Upper lobe of left lung (tissue), 6 donors: Measurements from ENCODE around the gene ELAC1. TPM values are rescaled to one million over a fixed set of nuclear protein-coding genes. Genes with fewer than 3 reads are reported as not detected.

Source experiments
- ATAC-seq, 2 donors: fragments of 200-7000 bp; cut with Tn5 transposase; one replicate each; pipeline ENCODE4 v1.9.1; 2022; ENCODE audit warnings: mild to moderate bottlenecking in 2 of 2, moderate library complexity in 2 of 2; ENCODE audit not compliant: low FRiP score in 2 of 2
- DNase-seq, 2 donors: peaks; one replicate each; pipeline ENCODE4 v3.0.0-alpha.2; 2019 to 2020
- H3K27ac ChIP-seq, 4 donors: fragments of 200-600 bp; sonication (generic); one replicate each; pipeline ENCODE4 v1.5.1; 2016 to 2019
- H3K27me3 ChIP-seq, 4 donors: fragments of 200-600 bp; sonication (generic); one replicate each; pipeline ENCODE4 v1.5.1; 2017 to 2019
- H3K36me3 ChIP-seq, 4 donors: fragments of 200-600 bp; sonication (generic); one replicate each; pipeline ENCODE4 v1.5.1; 2016 to 2019
- H3K4me1 ChIP-seq, 4 donors: fragments of 200-600 bp; sonication (generic); one replicate each; pipeline ENCODE4 v1.5.1; 2018 to 2019
- H3K4me3 ChIP-seq, 4 donors: fragments of 200-600 bp; sonication (generic); one replicate each; pipeline ENCODE4 v1.5.1; 2017 to 2019; ENCODE audit warnings: mild to moderate bottlenecking in 2 of 4, moderate library complexity in 1 of 4
- H3K9me3 ChIP-seq, 4 donors: fragments of 200-600 bp; sonication (generic); one replicate each; pipeline ENCODE4 v1.5.1; 2018 to 2019
- EP300 ChIP-seq, 4 donors: sonication (generic); formaldehyde crosslinking; IDR thresholded peaks; one replicate each; pipeline ENCODE4 v1.5.1; 2017; ENCODE audit warnings: antibody characterized with exemption in 4 of 4, control low read depth in 2 of 4
- POLR2A ChIP-seq, 4 donors: fragments of 450-650 bp; IDR thresholded peaks; one replicate each; pipeline ENCODE4 v1.5.1; 2016 to 2017; ENCODE audit warnings: antibody characterized with exemption in 4 of 4, mild to moderate bottlenecking in 2 of 4
- POLR2AphosphoS5 ChIP-seq, 2 donors: sonication (generic); formaldehyde crosslinking; IDR thresholded peaks; one replicate each; pipeline ENCODE4 v1.5.1; 2017; ENCODE audit warnings: antibody characterized with exemption in 2 of 2
- WGBS, 2 donors: methylation state at CpG; one replicate each; pipeline ENCODE4 v1.1.5; 2017 to 2018; 5-methylcytosine and 5-hydroxymethylcytosine counted together
- total RNA-seq, 6 donors: library from RNA; depleted of rRNA in 4 of 6; stranded (reverse); fragments of >200 nt in 4 of 6; gene quantifications; one replicate each; pipeline versions ENCODE4 v1.1.0 to v1.2.1, GENCODE V29; 2016 to 2021
- TF ChIP-seq, protein P1 (sequence below), 6 experiments: fragments of 450-650 bp in 4 of 6; fragments of 200-600 bp in 2 of 6; sonication (generic) in 2 of 6; IDR thresholded peaks; one replicate each; pipeline ENCODE4 v1.5.1; 2016 to 2019; ENCODE audit warnings: antibody characterized with exemption in 6 of 6
- donor health status: DM: no; HTN: no; CAD: no; lungs with moderate emphysema.
- donor health status: DM: no; HTN: yes; CAD: no; lungs with severe emphysema.

The ELAC1 gene
- total RNA-seq, 6 donors from 2014 or later = 2.3 to 11.9 (median 9.3) TPM

DNA sequence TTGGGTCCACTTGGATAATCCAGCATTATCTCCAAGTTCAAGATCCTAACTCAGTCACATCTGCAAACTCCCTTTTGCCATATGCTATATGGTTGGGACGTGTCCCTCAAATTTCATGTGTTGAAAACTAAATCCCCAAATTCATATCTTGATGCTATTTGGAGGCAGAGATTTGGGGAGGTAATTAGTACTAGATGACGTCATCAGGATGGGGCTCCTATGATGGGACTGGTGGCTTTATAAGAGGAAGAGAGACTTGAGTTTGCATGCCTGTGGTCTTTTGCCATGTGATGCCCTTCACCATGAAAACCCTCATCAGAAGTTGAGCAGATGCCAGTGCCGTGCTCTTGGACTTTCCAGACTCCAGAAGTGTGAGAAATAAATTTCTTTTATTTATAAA is 45.4 kb downstream of the ELAC1 start:
- DNase-seq (no peak), ATAC-seq (no peak)
- no peaks in the 10 kb centered on the region for H3K36me3 ChIP-seq
- no peaks in the 10 kb centered on the region for H3K27me3 ChIP-seq
- no peaks in the 10 kb centered on the region for H3K9me3 ChIP-seq
- H3K4me1 ChIP-seq = peaks cover 0 to 11% (median 4%) of the 10 kb centered on the region in 4 donors
- no peak overlapping the region for H3K4me3 ChIP-seq
- TF ChIP-seq EP300 (IDR thresholded peaks at IDR 0.05) (no peak), POLR2AphosphoS5 (IDR thresholded peaks at IDR 0.05) (no peak), POLR2A (IDR thresholded peaks at IDR 0.05) (no peak)
- TF ChIP-seq, protein P1, sequence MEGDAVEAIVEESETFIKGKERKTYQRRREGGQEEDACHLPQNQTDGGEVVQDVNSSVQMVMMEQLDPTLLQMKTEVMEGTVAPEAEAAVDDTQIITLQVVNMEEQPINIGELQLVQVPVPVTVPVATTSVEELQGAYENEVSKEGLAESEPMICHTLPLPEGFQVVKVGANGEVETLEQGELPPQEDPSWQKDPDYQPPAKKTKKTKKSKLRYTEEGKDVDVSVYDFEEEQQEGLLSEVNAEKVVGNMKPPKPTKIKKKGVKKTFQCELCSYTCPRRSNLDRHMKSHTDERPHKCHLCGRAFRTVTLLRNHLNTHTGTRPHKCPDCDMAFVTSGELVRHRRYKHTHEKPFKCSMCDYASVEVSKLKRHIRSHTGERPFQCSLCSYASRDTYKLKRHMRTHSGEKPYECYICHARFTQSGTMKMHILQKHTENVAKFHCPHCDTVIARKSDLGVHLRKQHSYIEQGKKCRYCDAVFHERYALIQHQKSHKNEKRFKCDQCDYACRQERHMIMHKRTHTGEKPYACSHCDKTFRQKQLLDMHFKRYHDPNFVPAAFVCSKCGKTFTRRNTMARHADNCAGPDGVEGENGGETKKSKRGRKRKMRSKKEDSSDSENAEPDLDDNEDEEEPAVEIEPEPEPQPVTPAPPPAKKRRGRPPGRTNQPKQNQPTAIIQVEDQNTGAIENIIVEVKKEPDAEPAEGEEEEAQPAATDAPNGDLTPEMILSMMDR (IDR thresholded peaks at IDR 0.05) = no peak
- 95 to 98% methylated on average over 3 of the region's 3 CpGs for WGBS, 2 donors
- H3K27ac ChIP-seq = no peak overlapping the region

DNA sequence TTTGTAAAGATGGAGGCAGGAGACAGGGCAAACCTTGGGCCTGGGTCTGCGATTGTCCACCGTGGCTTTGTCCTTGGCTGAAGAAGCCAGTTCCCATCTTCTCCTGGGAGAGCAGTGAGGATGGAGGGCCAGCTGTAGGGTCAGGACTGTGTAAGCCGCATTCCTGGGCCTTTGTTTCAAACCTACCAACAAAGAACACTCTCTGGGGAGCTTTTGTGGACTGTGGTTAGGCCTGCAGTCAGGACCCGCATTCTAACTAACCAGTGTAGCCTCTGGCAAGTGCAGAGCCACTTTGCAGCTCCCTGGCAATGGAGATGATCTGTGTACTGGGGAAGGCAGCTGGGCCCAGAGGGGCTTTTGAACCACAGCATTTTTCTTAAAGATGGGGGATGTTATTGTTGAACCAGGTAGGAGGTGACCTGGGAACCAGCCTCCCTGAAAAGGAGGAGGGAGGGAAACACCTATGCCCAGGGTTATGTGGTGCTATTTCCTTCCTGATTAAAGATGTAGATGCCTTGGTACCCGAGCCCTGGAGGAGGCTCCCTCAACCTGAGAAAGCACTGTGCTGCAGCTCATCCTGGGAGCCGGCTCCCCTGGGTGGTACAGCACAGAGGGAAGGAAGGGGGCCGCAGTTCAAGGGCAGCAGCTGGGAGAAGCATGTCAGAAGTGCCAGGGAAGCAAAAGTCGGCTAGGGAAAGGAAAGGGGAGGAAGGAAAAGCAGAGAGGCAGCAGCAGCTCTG is 49.5 kb downstream of the ELAC1 start:
- DNase-seq (no peak), ATAC-seq (peak in 1 of 2 donors; percentile 15)
- Histone ChIP-seq H3K27me3 (no peaks in the 10 kb centered on the region), H3K27ac (no peak overlapping the region), H3K4me1 (no peaks in the 10 kb centered on the region), H3K9me3 (no peaks in the 10 kb centered on the region), H3K36me3 (peaks cover 0 to 3% (median 1%) of the 10 kb centered on the region in 4 donors), H3K4me3 (no peak overlapping the region)
- 87 to 88% methylated on average over 8 of the region's 8 CpGs for WGBS, 2 donors
- TF ChIP-seq, protein P1 (IDR thresholded peaks at IDR 0.05) = no peak
- TF ChIP-seq EP300 (IDR thresholded peaks at IDR 0.05) (no peak), POLR2A (IDR thresholded peaks at IDR 0.05) (no peak)

DNA sequence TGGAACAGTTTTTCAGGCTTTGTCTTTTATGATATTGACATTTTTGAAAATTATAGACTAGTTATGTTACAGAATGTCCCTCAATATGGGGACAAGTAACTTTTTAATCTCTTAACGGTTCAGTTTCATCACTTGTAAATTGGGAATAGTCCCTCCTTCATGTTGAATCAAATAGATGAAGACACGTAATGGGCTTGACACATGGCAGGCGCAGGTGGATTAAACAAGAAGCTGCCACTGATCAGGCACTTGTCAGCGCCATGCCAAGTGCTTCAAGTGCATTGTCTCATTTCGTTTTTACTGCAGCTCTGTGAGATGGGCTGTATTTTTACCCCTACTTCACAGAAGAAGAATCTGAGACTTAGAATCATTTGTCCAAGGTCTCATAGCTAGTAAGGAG is 52.7 kb downstream of the ELAC1 start:
- Histone ChIP-seq H3K36me3 (peaks cover 0 to 12% (median 3%) of the 10 kb centered on the region in 4 donors), H3K27ac (no peak overlapping the region), H3K4me3 (no peak overlapping the region), H3K4me1 (no peaks in the 10 kb centered on the region), H3K27me3 (no peaks in the 10 kb centered on the region), H3K9me3 (no peaks in the 10 kb centered on the region)
- DNase-seq (no peak), ATAC-seq (no peak)
- WGBS, 2 donors = 82 to 84% methylated on average over 5 of the region's 5 CpGs
- TF ChIP-seq POLR2A (IDR thresholded peaks at IDR 0.05) (no peak), POLR2AphosphoS5 (IDR thresholded peaks at IDR 0.05) (no peak), EP300 (IDR thresholded peaks at IDR 0.05) (no peak)
- TF ChIP-seq, protein P1 (IDR thresholded peaks at IDR 0.05) = no peak

DNA sequence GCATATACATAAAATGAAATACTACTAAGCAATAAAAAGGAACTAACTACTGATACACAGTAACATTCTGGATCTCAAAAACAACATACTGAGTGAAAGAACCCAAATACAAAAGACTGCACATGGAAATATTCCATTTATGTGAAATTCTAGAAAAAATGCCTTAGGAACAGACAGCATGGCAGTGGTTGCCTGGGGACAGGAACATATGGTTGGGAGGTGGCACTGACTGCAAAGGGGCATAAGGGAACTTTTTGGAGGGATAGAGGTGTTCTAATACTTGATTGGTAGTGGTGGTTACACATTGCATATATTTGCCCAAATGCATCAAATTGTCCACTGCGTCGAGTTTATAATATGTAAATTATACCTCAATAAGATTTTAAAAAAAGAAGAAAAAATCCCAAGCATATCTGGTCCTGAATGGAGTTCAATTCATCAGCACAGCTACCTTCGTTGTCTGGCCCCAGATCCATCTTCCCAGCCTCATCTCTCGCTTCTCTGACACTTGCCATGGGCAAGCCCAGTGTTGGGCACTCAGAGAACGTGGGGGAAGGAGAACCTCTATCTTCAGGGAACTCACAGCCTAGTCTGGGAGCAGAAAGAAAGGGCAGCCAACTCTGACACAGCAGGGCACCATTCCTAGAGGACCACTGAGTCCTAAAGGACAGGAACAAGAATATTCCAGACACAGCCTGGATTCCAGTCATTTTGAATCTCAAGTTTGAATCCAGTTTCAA is 53.6 kb downstream of the ELAC1 start:
- peaks cover 0 to 18% (median 3%) of the 10 kb centered on the region in 4 donors for H3K36me3 ChIP-seq
- H3K27ac ChIP-seq = no peak overlapping the region
- 92 to 97% methylated on average over 5 of the region's 5 CpGs for WGBS, 2 donors
- peaks cover 0 to 2% (median under 1%) of the 10 kb centered on the region in 4 donors for H3K4me1 ChIP-seq
- no peaks in the 10 kb centered on the region for H3K27me3 ChIP-seq
- no peaks in the 10 kb centered on the region for H3K9me3 ChIP-seq
- TF ChIP-seq POLR2AphosphoS5 (IDR thresholded peaks at IDR 0.05) = no peak
- TF ChIP-seq EP300 (IDR thresholded peaks at IDR 0.05) = no peak
- DNase-seq (no peak), ATAC-seq (no peak)
- H3K4me3 ChIP-seq = no peak overlapping the region

DNA sequence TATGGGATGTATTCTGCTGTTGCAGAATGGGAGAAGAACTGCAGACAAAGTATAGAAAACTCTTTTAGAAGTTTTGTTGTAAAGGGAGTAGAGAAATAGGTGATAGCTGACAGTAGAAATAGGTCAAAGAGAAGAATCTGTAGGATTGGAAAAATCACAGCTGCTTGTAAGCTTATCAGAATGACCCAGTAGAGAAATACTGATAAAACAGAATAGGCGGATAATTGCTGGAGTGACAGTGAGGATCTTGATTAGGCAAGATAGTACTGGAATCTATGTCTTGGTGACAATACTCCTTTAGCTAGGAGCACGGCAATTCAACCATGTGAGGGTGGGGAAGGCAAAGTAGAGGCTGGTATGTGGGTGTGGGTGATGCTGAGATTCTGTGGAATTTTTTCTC is 57.7 kb downstream of the ELAC1 start:
- TF ChIP-seq, protein P1 (IDR thresholded peaks at IDR 0.05) = no peak
- no peak for TF ChIP-seq EP300 (IDR thresholded peaks at IDR 0.05)
- TF ChIP-seq POLR2AphosphoS5 (IDR thresholded peaks at IDR 0.05) = no peak
- TF ChIP-seq POLR2A (IDR thresholded peaks at IDR 0.05) = no peak
- 87 to 95% methylated on average over 2 of the region's 2 CpGs for WGBS, 2 donors
- Histone ChIP-seq H3K27me3 (no peaks in the 10 kb centered on the region), H3K9me3 (no peaks in the 10 kb centered on the region), H3K4me1 (peaks cover 13 to 23% (median 19%) of the 10 kb centered on the region in 4 donors), H3K4me3 (no peak overlapping the region), H3K36me3 (peaks cover 0 to 15% (median 2%) of the 10 kb centered on the region in 4 donors), H3K27ac (no peak overlapping the region)
- no peak for ATAC-seq
- no peak for DNase-seq
